ENCODE results near the gene ARSG.
"Not testable (repeated sequence)": the region's sequence is repeated elsewhere in the genome, so short reads cannot be mapped to it uniquely, and the experiment has no call there.

ARSG gene

DNA sequence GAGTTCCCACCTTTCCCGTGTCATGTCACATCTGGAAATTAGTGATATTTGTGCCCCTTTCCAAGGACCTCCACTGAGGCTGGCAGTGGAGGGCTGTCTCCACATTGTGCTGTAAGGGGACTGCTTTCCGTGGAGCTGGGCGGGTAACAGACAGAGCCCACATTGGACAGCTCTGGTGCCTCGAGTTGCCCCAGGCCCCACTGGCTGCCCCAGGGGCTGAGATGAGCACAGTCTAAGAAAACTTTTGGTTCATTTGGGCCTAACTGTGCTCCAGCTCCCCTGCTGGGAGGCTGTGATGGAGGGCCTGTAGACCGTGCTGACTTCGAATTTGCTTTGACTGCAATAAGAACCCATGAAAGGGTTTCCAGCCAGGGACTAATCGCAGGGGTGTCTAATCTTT is 38.0 kb downstream of the ARSG start:
- no peak for DNase-seq (ENCODE audit: low spot score)

DNA sequence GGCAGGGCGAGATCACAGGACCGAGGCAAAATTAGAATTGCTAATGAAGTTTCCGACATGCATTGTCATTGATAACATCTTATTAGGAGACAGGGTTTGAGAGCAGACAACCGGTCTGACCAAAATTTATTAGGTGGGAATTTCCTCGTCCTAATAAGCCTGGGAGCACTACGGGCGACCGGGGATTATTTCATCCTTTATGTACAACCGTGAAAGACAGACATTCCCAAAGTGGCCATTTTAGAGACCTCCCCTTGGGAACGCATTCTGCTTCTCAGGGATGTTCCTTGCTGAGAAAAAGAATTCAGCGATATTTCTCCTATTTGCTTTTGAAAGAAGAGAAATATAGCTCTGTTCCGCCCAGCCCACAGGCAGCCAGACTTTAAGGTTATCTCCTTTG is 40.6 kb downstream of the ARSG start:
- not testable (repeated sequence) for DNase-seq (ENCODE audit: low spot score)

DNA sequence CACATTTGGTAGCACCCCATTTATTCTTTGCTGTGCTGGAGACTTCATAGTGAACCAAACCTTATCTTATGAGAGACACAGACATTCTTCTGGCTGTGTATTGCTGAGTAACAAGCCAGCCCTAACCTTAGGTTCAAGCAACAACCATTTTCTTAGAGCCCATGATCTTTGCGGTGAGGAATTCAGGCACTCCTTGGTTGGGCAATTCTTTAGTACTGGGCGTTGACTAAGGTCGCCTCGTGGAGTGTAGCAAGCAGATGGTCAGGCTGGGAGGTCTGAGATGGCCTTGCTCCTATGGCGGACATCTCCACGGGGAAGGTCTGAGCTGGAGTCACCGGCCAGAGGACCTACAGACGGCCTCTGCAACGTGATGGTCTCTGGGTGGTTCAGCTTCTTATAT is 43.1 kb downstream of the ARSG start:
- DNase-seq (ENCODE audit: low spot score), result no peak

DNA sequence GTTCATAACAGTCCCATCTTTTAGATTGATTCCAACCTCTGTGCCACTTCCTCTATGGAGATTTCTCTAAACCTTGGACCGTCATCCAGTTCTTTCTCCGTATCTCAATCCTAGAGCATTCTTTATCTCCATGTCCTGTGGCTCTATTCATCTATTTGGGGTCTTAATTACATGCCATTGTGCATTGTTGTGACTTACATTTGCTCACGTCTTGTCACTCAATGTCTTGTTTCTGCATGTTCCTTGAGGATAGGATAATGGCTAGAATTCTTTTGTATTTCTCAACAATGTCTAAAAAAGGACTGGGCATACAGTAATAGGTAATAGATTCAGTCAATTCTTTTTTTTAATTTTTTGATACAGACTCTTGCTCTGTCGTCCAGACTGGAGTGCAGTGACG is 50.2 kb downstream of the ARSG start:
- DNase-seq (ENCODE audit: low spot score), result no peak

DNA sequence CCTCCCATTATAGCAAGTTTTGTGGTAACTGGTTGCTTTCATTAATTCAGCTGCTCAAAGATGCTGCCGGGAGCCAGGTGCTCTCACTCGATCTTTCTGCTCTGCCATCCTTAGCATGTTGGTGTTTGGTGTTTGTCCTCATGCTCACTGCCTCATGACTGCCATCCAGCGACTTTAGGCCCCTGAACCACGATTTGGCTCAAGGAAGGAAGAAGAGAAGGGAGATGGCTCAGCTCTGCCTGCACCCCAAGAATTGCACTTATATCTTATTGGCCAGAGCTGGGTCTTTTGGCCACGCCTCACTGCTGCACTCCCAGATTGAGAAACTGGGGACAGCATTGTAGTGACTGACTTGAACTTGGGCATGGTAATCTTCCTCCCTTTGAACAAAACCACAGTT is 52.7 kb downstream of the ARSG start:
- no peak for DNase-seq (ENCODE audit: low spot score)

DNA sequence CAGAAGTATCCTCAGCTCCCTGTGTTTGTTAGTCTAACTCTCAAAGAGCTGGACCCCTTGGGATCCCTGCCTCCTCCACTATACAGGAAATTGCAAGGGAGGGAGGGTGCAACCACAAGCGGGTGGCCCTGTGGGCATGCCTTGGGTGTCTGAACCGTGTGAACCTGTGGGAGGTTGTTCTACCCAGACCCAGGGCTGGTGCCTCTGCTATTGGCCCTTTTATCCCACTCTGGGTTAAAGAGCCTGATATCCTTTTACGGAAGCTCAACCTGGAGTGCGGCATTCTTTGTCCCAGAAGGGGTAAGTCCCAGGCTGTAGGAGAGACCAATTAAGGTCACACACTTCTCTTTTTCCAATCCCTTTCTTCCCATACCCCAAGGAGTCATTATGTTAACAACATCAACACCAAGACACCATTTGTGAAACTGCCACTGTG is 53.4 kb downstream of the ARSG start:
- DNase-seq (ENCODE audit: low spot score), result no peak

DNA sequence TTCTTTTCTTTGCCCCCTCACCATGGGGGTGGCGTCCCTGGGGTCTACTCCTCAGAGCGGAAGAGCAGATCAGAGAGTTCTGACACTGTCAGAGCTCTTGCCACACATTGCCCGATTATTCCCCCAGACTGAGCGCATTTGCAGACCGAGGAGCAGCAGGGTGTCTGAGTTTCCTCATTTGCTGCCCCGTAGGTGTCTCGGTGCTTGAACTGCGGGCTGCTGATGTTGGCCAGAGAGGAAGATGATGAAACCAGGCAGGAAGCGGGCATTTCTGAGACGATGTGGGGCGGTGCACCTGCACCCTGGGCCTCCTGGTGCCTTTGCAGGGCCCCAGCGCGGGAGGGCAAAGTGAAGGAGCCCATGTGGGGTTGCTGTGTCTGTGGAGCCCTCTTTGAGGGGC is 55.2 kb downstream of the ARSG start:
- DNase-seq (ENCODE audit: low spot score), result no peak

DNA sequence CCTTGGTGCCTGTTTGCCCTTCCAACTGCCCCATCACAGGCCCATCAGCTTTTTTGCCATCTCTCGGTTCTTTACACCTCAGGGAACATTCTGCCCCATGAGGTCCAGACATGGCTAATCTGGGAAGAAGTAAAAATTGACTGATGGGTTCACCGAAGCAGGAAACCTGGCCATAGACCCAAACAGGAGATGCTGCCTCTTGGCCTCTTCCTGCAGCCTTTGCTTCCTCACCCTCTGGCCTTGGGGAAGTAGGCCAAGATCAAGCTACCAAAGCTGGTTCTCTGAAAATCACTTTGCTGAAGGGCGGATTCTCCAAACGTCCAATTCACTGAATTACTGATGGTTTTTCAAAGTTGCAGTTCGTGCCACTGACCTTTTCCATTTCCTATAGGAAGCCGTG is 56.1 kb downstream of the ARSG start:
- no peak for DNase-seq (ENCODE audit: low spot score)

DNA sequence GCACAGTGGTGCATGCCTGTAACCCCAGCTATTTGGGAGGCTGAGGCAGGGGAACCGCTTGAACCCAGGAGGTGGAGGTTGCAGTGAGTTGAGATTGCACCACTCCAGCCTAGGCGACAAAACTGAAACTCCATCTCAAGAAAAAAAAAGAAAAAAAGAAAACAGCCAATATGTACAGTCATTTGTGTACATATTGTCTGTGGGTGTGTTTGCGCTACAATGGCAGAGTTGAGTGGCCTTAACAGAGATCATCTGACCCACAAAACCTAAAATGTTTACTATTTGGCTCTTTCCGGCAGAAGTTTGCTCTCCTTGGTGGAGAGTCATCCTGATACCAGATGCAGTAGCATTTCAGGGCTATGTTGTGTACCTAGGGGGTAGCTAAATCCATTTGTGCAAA is 57.9 kb downstream of the ARSG start:
- no peak for DNase-seq (ENCODE audit: low spot score)

DNA sequence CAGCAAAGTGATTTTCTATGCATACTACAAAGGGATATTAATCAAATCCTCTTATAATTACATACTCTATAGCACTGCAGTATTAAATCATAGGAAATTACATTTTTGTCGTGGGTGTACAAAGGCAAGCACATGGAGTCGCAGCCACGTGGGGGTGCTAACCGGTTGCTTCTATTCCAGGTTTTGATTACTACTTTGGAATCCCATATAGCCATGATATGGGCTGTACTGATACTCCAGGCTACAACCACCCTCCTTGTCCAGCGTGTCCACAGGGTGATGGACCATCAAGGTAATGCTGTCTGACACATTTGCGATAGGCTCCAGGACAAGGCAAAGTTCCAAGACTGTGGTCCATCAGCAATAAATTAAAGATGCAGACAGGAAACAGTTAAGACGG is 60.1 kb downstream of the ARSG start:
- DNase-seq (ENCODE audit: low spot score), result no peak

DNA sequence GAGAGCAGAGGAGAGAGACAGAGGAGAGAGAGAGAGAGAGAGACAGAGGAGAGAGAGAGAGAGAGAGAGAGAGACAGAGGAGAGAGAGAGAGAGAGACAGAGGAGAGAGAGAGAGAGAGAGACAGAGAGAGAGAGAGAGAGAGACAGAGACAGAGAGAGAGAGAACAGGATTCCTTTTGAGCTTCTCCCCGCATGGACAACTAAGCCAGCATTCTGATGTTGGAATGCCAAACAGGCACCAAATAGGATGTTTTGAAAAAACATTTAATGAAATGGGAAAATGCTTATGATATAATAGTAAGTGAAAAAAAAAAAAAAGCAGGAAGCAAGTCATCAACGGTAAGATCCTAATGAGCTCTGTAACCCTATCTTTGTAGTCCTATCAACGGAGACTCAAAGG is 60.7 kb downstream of the ARSG start:
- DNase-seq (ENCODE audit: low spot score), result no peak

DNA sequence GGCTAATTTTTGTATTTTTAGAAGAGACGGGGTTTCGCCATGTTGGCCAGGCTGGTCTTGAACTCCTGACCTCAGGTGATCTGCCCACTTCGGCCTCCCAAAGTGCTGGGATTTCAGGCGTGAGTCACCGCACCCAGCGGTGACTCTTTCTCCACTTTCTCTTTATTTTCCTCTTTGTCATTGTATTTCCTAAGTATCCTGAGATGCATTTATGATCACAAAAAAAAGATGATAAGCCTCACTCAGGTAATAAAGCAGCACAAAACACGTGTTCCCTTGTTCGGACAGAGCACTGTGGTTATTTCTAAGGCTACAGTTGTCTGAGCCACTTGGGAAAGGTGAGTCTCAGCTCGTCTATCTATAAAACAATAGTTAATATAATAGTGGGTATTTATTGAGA is 61.4 kb downstream of the ARSG start:
- DNase-seq (ENCODE audit: low spot score), result not testable (repeated sequence)

DNA sequence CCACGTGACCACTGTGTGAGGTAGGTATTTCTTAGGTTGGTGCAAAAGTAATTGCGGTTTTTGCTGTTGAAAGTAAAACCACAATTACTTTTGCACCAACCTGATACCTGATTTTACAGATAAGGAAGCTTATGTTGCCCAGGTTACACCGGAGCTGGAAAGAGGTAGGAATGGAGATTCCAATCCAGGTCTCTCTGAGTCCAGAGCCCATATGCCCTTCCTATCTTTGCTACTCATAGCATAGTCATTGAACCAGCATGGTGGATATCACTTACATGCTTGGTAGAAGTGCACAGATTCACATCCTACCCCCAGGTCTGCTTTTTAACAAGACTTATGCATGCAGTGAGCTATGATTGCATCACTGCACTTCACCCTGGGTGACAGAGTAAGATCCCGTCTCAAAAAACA is 61.8 kb downstream of the ARSG start:
- no peak for DNase-seq (ENCODE audit: low spot score)

DNA sequence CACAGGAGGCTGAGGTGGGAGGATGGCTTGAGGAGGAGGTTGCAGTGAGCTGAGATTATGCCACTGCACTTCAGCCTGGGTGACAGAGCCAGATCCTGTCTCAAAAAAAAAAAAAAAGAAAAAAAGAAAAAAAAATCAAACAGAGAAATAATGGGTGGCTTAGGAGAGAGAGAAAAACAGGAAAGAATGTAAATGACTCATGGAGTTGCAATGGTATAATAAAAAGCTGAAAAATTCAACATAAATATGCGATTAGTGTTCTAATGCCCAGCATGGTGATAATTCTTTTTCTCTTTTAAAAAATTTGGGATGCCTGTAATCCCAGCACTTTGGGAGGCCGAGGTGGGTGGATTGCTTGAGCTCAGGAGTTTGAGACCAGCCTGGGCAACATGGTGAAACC is 63.0 kb downstream of the ARSG start:
- not testable (repeated sequence) for DNase-seq (ENCODE audit: low spot score)

DNA sequence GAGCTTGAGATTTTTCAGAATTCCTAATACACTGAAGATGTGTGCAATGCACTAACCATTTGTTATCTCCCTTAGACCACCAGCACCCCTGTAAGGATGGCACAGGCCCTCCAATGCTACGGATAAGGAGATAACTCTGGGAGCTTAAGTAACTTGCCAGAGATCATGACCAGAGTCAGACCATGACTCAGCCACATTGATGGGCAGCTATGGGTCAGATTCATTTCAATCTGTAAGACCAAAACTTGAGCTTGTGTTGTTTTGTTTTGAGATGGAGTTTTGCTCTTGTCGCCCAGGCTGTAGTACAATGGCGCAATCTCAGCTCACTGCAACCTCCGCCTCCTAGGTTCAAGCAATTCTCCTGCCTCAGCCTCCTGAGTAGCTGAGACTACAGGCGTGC is 63.8 kb downstream of the ARSG start:
- DNase-seq (ENCODE audit: low spot score), result not testable (repeated sequence)

DNA sequence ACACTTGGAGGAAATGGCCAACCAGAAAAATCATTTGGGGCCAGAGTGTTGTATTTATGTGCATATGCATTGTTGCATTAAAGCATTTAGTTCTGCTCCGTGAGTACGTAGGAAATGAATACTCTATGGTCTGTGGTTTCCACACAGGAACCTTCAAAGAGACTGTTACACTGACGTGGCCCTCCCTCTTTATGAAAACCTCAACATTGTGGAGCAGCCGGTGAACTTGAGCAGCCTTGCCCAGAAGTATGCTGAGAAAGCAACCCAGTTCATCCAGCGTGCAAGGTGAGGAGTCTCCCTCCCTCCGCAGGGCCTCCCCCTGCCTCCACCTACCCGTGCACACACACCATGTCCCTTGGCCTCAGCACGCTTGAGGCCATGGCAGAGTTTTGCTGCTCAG is 65.2 kb downstream of the ARSG start:
- DNase-seq (ENCODE audit: low spot score), result no peak

DNA sequence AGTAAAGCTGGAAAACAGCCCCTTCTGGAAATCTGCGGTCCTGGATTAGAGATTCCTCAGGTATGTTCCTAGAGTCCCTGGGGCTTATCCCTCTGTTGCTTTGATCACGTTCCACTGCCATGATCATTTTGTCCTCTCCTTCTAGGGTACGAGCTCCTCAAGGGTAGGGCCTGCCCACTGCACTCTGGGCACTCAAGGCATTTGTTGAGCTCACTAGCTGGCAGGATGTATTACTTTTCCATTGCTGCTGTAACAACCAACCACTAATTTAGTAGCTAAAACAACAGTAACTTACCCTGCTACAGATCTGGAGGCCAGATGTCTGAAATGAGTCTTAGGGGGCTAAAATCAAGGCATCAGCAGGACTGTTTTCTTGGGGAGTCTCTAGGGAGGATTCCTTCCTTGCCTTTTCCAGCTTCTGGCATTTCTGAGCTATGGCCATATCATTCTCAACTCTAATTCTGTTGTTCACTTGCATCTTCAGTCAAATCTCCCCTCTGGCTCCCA is 65.7 kb downstream of the ARSG start:
- DNase-seq (ENCODE audit: low spot score), result no peak

DNA sequence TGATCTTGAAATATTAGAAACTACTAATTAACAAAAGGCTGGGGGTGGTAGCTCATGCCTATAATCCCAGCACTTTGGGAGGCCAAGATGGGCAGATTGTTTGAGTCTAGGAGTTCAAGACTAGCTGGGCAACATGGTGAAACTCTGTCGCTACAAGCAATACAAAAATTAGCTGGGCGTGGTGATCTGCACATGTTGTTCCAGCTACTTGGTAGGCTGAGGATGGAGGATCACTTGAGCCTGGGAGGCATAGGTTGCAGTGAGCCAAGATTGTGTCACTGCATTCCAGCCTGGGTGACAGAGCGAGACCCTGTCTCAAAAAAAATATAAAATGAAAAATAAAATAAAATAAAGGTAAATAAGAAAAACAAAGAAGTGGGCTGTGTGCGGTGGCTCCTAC is 66.6 kb downstream of the ARSG start:
- no peak for DNase-seq (ENCODE audit: low spot score)

DNA sequence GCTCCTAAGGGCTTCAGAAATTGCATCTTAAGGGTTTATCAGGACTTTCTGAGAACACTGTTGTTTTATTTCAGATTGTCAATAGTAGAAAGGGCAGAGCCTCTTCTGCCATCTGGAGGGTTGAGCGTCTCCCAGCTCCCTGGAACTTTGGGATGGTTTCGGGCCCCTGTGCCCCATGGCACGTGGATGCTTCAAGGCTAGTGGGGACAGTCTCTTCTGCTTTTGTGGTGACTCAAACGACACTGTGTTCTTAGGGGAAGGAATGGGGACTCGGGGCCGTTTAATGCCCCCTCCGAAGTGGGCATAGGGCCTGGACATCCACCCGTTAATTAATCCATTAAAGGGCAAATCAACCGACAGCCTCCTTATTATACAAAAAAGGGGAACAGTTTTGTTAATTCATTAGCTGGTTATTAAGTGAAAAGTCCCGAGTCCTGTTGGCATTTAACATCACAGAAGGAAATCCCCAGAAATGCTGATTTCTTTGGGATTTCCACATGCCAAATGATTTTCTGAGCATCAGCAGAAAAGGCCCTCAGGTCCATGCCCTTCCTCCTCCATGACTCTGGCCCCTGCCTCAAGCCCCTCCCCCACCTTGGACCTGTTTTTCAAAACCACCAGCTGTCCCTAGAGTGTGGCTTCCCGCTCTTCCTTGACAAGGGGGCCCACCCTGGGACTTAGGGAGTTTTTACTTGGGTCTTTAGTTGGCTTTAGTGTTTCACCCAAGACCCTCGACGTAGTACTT is 68.7 kb downstream of the ARSG start:
- no peak for DNase-seq (ENCODE audit: low spot score)

DNA sequence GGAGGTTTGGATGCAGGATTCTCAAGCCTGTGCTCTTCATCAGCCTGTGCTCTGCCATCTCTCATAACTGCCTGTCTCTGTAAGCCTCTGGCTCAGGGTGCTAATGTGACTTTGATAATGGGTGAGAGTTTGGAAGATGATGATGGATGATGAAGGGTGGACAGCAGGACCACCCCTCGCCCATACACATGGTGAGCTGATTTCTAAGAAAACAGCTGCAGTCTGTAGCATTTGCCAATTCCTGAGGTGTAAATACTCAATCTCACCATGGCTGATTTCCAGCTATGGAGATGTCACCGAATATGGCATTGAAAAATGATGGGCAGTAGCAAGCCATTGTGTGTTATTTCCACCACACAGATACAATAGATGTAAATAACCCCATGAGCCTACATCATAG is 74.2 kb downstream of the ARSG start:
- DNase-seq (ENCODE audit: low spot score), result no peak

DNA sequence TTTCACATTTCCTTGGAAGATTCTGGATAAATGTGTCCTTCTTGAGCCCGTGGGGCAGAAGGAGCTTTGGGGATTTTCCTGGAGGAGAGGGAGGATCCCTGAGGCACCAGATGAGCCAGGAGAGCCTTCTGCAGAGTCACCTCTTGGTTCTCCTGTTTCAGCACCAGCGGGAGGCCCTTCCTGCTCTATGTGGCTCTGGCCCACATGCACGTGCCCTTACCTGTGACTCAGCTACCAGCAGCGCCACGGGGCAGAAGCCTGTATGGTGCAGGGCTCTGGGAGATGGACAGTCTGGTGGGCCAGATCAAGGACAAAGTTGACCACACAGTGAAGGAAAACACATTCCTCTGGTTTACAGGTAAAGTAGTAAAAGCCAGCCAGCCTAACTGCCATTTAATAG is 77.1 kb downstream of the ARSG start:
- no peak for DNase-seq (ENCODE audit: low spot score)

DNA sequence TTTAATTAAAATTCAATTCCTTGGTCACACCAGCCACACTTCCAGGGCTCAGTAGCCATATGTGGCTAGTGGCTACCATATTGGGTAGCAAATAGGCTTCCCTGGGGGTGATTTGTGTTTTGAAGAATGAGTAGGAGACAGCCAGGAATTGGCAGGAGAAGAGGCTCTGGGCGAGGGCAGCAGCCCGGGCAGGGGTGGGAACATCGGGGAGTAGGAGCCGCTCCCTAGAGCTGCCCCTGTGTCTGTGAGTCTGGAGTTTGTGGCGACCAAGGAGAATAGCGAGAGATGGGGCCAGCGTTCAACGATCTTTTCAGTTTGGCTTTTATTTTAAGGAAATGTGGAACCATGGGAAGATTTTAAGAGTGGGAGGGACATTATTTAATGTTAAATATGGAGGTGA is 84.3 kb downstream of the ARSG start:
- no peak for DNase-seq (ENCODE audit: low spot score)

DNA sequence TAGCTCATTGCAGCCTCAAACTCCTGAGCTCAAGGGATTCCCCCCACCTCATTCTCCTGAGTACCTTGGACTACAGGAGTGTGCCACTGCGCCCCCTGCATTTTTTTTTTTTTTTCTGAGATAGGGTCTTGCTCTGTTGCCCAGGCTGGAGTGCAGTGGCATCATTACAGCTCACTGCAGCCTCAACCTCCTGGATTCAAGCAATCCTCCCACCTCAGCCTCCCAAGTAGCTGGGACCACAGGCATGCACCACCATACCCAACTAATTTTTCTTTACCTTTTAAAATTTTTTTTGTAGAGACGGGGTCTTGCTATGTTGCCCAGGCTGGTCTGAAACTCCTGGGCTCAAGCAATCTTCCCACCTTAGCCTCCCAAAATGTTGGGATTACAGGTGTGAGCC is 84.9 kb downstream of the ARSG start:
- DNase-seq (ENCODE audit: low spot score), result not testable (repeated sequence)

DNA sequence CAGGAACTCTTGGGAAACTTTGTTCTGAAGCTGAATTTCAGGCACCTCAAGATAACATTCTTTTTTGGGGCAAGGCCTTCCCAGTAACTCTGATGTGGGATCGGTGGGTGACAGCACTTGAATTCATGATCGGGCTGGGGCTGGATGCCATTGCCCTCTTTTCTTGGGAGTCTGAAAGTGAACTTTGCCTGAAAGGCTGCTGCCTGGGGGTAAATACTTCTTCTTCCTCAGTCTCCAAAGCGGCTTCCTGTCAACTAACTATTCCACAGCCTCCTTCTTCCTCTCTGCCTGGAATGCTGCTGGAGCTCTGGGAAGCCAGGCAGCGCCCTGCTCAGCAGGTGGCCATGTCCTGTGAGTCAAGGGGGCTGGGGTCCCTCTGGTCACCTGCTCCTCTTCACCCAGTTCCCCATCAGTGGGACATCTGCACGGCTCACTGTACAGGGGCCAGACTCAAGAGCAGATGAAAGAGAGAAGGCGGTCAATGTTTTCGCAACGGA is 86.5 kb downstream of the ARSG start:
- DNase-seq (ENCODE audit: low spot score), result no peak
